ENCODE measurements around the gene ARHGAP10.
A peak's percentile ranks its signal among the peaks of the same experiment; 100 is the strongest.
"Not testable (repeated sequence)": the region's sequence is repeated elsewhere in the genome, so short reads cannot be mapped to it uniquely, and the experiment has no call there.

ARHGAP10 gene

GRCh38 chr4:147794787-147795413 lies 63.0 kb downstream of the ARHGAP10 start:
- no peak for DNase-seq

- DNase-seq, result not testable (repeated sequence)
Observed at GRCh38 chr4:147799057-147799456, 67.2 kb downstream of the ARHGAP10 start.

- no peak for DNase-seq
Observed at GRCh38 chr4:147799986-147800555, 68.2 kb downstream of the ARHGAP10 start.

- peak in 2 of 3 experiments; percentile 37 to 76 for DNase-seq
Observed at GRCh38 chr4:147801820-147802219, 69.9 kb downstream of the ARHGAP10 start.

GRCh38 chr4:147802346-147802745 lies 70.5 kb downstream of the ARHGAP10 start:
- no peak for DNase-seq

GRCh38 chr4:147805946-147806345 lies 74.1 kb downstream of the ARHGAP10 start:
- no peak for DNase-seq

- no peak for DNase-seq
Observed at GRCh38 chr4:147808447-147808846, 76.6 kb downstream of the ARHGAP10 start.

GRCh38 chr4:147809211-147809610 lies 77.3 kb downstream of the ARHGAP10 start:
- no peak for DNase-seq

- DNase-seq, result no peak
Observed at GRCh38 chr4:147811878-147812277, 80.0 kb downstream of the ARHGAP10 start.

GRCh38 chr4:147813109-147813773 lies 81.4 kb downstream of the ARHGAP10 start:
- no peak for DNase-seq

- no peak for DNase-seq
Observed at GRCh38 chr4:147813973-147814372, 82.1 kb downstream of the ARHGAP10 start.

- no peak for DNase-seq
Observed at GRCh38 chr4:147814376-147814775, 82.5 kb downstream of the ARHGAP10 start.

GRCh38 chr4:147815741-147816140 lies 83.9 kb downstream of the ARHGAP10 start:
- no peak for DNase-seq

- DNase-seq, result no peak
Observed at GRCh38 chr4:147816382-147817254, 84.7 kb downstream of the ARHGAP10 start.

- DNase-seq, result no peak
Observed at GRCh38 chr4:147820975-147821374, 89.1 kb downstream of the ARHGAP10 start.

- DNase-seq, result no peak
Observed at GRCh38 chr4:147821555-147821954, 89.7 kb downstream of the ARHGAP10 start.

- peak in 2 of 3 experiments; percentile 2 to 27 for DNase-seq
Observed at GRCh38 chr4:147822128-147822527, 90.2 kb downstream of the ARHGAP10 start.

- DNase-seq, result no peak
Observed at GRCh38 chr4:147823130-147823529, 91.2 kb downstream of the ARHGAP10 start.

- DNase-seq, result no peak
Observed at GRCh38 chr4:147824316-147824715, 92.4 kb downstream of the ARHGAP10 start.

GRCh38 chr4:147824884-147825283 lies 93.0 kb downstream of the ARHGAP10 start:
- no peak for DNase-seq

- DNase-seq, result peak in 1 of 3 experiments; percentile 10
Observed at GRCh38 chr4:147825451-147826287, 93.8 kb downstream of the ARHGAP10 start.

- DNase-seq, result no peak
Observed at GRCh38 chr4:147826288-147826646, 94.4 kb downstream of the ARHGAP10 start.
